HT1080 (cell line): ENCODE results near the gene CORIN. TPM values are rescaled to one million over a fixed set of nuclear protein-coding genes. Genes with fewer than 3 reads are reported as not detected.

Experiments used
- DNase-seq: peaks from one replicate; pipeline ENCODE4 v3.0.0-alpha.2; 2015; ENCODE audit warnings: low read depth
- polyA plus RNA-seq, 2 experiments: library from polyadenylated mRNA; depleted of rRNA; stranded (reverse); fragments of >200 nt; gene quantifications; 2 replicates each; pipeline ENCODE4 v1.2.3, GENCODE V29; 2015
- total RNA-seq: library from RNA; depleted of rRNA; stranded (reverse); fragments of >200 nt; shearing (Covaris generic); gene quantifications from 2 replicates; pipeline ENCODE4 v1.2.3, GENCODE V29; 2014; rRNA removed

Gene CORIN
- 0.51 and 0.73 TPM in 2 replicates for total RNA-seq
- polyA plus RNA-seq (2015; cell fraction: cytosol; rRNA removed), result 0.03 and 0.09 TPM in 2 replicates
- 0.19 and 0.25 TPM in 2 replicates for polyA plus RNA-seq (2015; cell fraction: nucleus; rRNA removed)

- no peak for DNase-seq
Measured at GRCh38 chr4:47837908-47838294, at the start of gene CORIN. Gene CORIN, minus strand, starts transcription at chr4:47838067. Its CDS starts 118 bp downstream, at chr4:47837949.

- no peak for DNase-seq
Measured at GRCh38 chr4:47882228-47882627, 44.4 kb upstream of the CORIN start.

- DNase-seq, result no peak
Measured at GRCh38 chr4:47879458-47879857, 41.6 kb upstream of the CORIN start.

- DNase-seq, result no peak
Measured at GRCh38 chr4:47876784-47877546, 39.1 kb upstream of the CORIN start.

GRCh38 chr4:47876310-47876709 lies 38.4 kb upstream of the CORIN start:
- no peak for DNase-seq

- no peak for DNase-seq
Measured at GRCh38 chr4:47873877-47874541, 36.1 kb upstream of the CORIN start.

GRCh38 chr4:47863486-47863885 lies 25.6 kb upstream of the CORIN start:
- no peak for DNase-seq

- no peak for DNase-seq
Measured at GRCh38 chr4:47862297-47862696, 24.4 kb upstream of the CORIN start.

GRCh38 chr4:47860305-47860704 lies 22.4 kb upstream of the CORIN start:
- no peak for DNase-seq

- no peak for DNase-seq
Measured at GRCh38 chr4:47858006-47858405, 20.1 kb upstream of the CORIN start.

- DNase-seq, result no peak
Measured at GRCh38 chr4:47856713-47857112, 18.8 kb upstream of the CORIN start.

- DNase-seq, result no peak
Measured at GRCh38 chr4:47855350-47855749, 17.5 kb upstream of the CORIN start.

- DNase-seq, result no peak
Measured at GRCh38 chr4:47852136-47852535, 14.3 kb upstream of the CORIN start.

- DNase-seq, result no peak
Measured at GRCh38 chr4:47849466-47849865, 11.6 kb upstream of the CORIN start.

- no peak for DNase-seq
Measured at GRCh38 chr4:47848041-47848440, 10.2 kb upstream of the CORIN start.

GRCh38 chr4:47842985-47843384 lies 5.1 kb upstream of the CORIN start:
- DNase-seq, result no peak

GRCh38 chr4:47840291-47840690 lies 2.4 kb upstream of the CORIN start:
- no peak for DNase-seq

- DNase-seq, result no peak
Measured at GRCh38 chr4:47839259-47839658, 1.4 kb upstream of the CORIN start.

GRCh38 chr4:47838445-47838844 lies 578 bp upstream of the CORIN start:
- no peak for DNase-seq

GRCh38 chr4:47837094-47837907 lies 566 bp downstream of the CORIN start:
- DNase-seq, result no peak

- DNase-seq, result peak; percentile 81
Measured at GRCh38 chr4:47836641-47837093, 1.2 kb downstream of the CORIN start.

- DNase-seq, result peak; percentile 11
Measured at GRCh38 chr4:47835494-47835893, 2.4 kb downstream of the CORIN start.
